ENCODE results near the gene NPFF.

The NPFF gene

DNA sequence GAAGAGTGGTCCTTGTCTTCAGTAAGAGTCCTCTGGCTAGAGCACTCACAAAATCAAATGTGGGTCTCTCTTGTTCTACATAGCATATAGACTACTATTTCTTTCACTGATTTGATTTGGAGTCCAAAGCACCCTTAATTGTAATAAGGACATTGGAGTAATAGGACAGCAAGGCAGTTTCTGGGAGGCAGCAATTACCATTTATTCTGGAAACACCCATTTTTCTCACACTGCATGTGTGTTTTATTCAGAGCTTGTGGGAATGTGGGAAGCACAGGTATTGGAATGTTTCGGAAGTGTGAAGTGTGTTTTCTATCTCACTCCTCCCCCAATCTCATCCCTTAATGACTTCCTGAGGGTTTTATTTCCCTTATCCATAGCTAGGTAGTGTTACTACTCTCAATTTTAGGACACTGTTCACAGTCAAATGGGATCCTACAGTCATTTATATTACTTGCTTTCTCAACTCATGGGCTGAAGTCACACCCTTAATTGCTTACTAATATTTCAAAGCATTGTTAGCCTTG is 35.2 kb downstream of the NPFF start:
- no peak for DNase-seq

DNA sequence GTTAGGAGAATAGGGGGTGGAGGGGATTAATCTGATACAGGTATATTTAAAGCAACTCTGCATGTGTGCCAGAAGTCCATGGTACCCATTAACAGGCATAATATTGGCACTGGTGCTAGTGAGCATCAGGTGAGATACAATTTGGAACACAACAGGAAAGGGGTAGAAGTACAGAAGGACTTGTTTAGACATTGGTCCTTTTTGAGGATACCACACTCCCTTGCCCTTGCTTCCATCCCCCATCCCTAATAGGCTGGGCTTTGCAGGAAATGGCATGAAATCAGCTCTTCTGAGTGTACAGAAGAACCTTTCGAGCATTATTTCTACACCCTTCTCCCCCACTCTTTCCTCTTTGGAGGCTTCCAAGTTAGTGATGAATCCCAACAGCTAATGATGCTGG is 39.0 kb downstream of the NPFF start:
- DNase-seq, result no peak

DNA sequence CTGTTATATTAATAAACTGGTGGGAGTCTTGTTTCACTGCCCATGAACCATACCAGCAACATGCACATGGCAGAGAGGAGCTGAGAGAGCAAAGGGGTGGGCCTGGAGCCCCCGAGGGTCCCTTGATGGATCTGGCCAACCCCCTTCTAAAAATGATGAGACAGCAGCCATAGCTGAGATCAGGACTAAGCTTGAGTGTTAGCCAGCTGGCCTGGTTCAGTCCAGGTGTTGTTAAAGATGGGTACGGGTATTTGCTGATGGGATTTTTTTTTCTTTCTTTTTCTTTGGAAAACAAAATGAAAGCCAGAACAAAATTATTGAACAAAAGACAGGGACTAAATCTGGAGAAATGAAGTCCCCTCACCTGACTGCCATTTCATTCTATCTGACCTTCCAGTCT is 39.4 kb downstream of the NPFF start:
- DNase-seq, result no peak

DNA sequence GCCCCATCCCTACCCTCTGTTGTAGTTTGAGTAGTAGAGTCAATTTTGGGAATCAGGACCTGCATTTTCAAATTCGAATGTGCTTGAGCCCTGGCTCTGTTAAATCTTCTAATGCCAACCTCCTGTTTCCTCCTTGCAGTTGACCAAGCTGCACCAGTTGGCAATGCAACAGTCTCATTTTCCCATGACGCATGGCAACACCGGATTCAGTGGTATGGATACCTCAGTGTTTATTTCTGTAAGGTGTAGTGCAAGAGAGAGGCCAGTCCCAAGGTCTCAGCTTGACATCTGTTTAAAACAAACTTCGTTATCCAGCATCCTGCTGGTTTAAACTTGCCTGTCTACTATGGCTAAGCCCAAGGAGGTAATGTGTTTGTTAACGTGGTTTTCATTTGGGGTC is 40.2 kb downstream of the NPFF start:
- no peak for DNase-seq

DNA sequence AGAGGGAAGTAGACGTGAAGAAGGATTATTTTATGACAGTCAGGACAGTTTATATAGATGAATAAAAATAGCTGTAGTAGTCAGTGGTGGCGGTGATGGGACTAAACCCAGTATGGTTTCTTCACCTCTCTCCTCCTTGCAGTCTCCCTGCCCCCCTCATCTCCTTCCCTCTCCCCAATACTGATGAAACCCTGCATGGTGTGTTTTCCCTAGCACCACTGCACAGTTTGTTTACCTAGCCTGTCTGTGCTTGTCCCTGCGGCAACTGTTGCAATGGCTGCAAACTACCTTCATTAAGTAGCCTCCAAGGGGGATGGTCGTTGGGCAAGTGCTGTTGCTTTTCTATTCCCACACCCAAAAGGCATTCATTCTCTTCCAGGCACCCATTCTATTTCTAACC is 40.6 kb downstream of the NPFF start:
- no peak for DNase-seq

DNA sequence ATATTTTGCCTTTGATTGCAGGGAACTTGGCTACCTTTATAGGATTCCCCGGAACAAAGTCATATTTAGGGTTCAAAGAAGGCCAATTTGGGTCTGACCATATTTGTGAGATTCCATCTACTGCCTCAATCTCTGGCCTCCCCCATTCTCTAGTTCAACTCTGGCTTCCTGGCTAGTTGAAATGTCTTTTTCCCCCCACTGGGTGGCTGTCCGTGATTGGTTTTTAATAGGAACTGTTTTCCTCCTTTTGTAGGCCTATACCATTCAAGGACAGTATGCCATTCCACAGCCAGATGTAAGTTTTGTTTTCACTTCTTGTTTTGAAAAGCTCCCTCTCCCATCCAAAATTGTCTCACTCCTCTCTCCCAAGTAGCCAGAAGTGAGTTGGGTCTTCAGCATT is 41.6 kb downstream of the NPFF start:
- no peak for DNase-seq

DNA sequence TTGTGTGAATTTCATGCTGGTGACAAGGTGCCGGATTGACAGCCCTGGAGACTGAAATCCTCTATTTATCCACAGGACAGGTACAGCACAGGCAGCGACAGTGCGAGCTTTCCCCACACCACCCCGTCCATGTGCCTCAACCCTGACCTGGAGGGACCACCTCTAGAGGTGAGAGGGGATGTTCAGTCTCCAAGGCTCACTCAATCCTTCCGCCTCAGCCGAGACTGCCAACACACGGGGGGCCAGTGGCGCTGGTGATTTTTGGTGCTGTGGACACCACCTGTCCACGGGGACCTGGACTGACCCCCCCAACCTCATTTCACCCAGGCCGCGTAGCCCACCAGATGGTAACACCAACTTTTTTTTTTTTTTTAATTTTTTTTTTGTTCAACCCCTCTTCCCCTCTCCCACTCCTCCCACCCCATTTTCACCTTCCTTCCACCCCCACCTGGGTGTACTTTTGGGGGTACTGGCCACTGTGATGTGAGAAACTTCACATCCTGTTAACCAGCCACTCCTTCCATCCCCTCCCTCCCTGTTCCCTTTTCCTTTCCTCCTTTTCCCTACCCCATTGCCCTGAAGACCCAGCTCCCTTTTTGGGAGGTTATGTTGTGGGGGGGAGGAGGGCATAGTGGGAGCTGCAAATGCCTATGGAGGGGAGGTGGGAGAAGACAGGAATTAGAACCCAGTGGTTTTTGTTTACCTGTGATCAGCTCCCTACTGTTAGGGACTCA is 42.4 kb downstream of the NPFF start:
- DNase-seq, result no peak

DNA sequence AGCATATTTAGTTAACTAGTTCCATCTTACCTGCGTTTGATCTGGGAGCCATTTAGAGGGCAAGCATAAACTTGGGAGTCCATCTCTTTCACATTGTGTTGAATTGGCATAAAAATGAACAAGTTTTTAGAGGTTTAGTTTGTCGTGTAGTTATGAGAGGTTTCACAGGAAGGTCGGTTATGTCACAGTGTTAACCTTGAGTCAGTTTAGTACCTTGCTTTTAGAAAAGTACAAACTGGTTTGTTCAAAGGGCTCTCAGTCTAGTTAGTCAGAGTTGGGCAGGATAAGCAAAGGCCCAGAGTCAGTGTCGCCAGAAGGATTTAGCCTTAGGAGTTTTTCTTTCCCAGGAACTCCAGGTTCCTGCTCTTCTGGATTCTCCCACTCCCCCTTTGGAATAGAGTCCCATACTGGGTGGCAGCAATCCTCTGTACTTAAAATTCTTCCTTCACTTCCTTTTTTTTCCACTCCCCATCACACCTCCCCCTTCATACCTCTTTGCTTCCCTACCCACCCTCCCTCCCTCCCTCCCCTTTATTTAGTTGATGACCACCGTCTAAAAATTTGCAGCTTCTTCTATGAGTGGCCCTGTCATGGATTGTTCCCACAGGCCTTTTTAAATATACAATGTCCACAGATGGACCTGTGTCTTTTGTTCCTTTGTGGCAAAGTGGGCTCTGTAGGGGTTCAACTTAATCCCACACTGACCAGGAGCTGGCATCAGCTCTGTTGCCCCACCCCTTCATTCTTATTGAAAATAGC is 43.3 kb downstream of the NPFF start:
- DNase-seq, result no peak

DNA sequence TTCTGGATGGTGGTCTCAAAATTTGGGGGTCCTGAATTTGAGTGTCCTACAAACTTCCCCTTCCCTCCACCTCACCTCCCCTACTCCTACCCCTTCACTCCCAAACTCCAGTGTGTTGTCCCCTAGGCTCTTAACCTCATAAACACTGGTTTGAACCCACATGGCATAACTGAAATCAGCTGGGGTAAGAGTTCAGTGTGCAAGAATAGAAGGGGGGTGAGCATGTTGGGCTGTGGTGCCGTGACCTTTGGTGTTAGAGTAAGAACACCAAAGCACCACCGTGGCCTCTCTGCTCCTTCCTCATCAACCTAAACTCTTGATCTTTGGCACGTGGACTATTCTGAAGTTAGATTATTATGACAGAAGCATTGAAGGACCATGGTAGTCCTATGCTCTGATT is 44.3 kb downstream of the NPFF start:
- DNase-seq, result no peak

DNA sequence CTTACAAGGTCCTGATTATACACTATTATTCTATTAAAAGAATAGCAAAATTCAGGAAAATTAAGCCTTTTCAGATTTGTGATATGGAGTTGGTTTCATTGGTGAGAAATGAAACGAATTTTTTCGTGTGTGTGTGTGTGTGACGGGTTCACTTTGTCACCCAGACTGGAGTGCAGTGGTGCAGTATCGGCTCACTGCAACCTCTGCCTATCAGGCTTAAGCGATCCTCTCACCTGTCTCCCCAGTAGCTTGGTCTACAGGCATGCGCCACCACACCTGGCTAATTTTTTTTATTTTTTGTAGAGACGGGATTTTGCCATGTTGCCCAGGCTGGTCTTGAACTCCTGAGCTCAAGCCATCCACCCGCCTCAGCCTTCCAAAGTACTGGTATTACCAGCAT is 45.7 kb downstream of the NPFF start:
- DNase-seq, result no peak

DNA sequence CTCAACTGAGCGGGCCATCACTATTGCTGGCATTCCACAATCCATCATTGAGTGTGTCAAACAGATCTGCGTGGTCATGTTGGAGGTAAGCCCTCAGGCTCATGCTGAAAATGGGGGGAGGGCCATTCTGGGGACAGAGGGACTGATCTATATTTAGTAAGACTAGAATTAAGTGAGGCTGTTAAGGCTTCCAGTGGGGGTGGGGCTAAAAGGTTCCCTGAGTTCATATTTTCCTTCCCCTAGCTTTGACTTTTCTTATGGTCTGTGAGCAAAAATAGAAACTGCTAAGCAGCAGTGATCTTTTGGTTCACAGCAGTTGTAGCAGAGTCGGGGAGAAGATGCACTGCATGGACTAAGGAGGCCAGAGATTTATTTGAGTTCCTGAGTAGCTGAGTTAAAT is 46.2 kb downstream of the NPFF start:
- DNase-seq, result no peak

DNA sequence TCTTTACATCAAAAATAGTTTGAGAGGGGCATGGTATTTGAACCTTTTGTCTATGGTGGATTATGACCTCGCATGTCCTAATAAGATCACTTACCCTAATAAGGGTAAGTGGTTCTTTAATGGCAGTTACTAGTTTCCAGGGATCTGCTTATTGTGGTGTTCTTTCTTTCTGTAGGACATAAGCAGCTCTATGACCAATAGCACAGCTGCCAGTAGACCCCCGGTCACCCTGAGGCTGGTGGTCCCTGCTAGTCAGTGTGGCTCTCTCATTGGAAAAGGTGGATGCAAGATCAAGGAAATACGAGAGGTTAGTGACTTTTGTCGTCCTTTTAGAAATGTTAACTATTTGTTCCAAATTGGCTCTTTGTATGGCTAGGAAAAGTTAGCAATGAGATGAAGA is 48.2 kb downstream of the NPFF start:
- no peak for DNase-seq
